Osteocyte (in vitro differentiated cells): ENCODE results near the gene ZNF576. TPM values are rescaled to one million over a fixed set of nuclear protein-coding genes. Genes with fewer than 3 reads are reported as not detected.

ENCODE experiments used
- DNase-seq: peaks from one replicate; pipeline ENCODE4 v3.0.0; 2021; ENCODE audit warnings: mixed read lengths; ENCODE audit not compliant: unreplicated experiment; ENCODE audit errors: extremely low spot score
- H3K27ac Mint-ChIP-seq: one replicate; pipeline ENCODE4 v1.8.0; 2021; ENCODE audit warnings: mild to moderate bottlenecking, mixed read lengths; ENCODE audit not compliant: unreplicated experiment
- H3K27me3 Mint-ChIP-seq: one replicate; pipeline ENCODE4 v1.8.0; 2021; ENCODE audit warnings: mixed read lengths; ENCODE audit not compliant: unreplicated experiment
- H3K36me3 Mint-ChIP-seq: one replicate; pipeline ENCODE4 v1.8.0; 2021; ENCODE audit warnings: mixed read lengths; ENCODE audit not compliant: unreplicated experiment
- H3K4me1 Mint-ChIP-seq: one replicate; pipeline ENCODE4 v1.8.0; 2021; ENCODE audit warnings: mixed read lengths; ENCODE audit not compliant: unreplicated experiment
- H3K4me3 Mint-ChIP-seq: one replicate; pipeline ENCODE4 v1.8.0; 2021; ENCODE audit warnings: mild to moderate bottlenecking, moderate library complexity, mixed read lengths; ENCODE audit not compliant: unreplicated experiment
- H3K9me3 Mint-ChIP-seq: one replicate; pipeline ENCODE4 v1.8.0; 2021; ENCODE audit warnings: mixed read lengths; ENCODE audit not compliant: unreplicated experiment
- total RNA-seq: library from RNA; stranded (reverse); gene quantifications from 2 replicates; pipeline ENCODE4 v1.2.1, GENCODE V29; 2021
- TF ChIP-seq, protein P1 (sequence below): fragments of 200-600 bp; sonication (generic); IDR thresholded peaks from 2 replicates; pipeline ENCODE4 v1.5.0; 2021; ENCODE audit warnings: antibody characterized with exemption, mild to moderate bottlenecking, moderate library complexity

Gene ZNF576
- total RNA-seq, 1 donor from 2014 or later: 13.2 TPM

DNA sequence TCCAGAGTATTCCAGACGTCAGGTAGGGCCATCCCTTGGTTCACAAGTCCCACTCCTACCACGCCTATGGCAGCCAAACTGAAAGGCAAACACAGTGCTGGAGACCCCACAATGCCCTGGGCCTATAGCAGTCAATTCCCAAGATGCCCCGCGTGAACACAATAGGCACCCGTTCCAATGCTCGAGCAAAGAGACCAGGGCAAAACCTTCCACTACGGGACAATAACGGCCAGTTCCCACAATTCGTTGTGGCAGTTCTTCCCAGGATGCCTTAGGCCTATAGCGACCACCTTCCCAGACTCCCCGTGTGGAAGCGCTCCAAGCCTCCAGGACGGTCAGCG is 22.5 kb downstream of the ZNF576 start:
- Mint-ChIP-seq H3K27me3 (no peaks in the 10 kb centered on the region), H3K4me1 (peaks cover 17% of the 10 kb centered on the region), H3K4me3 (peak overlapping the region; percentile 95), H3K9me3 (no peaks in the 10 kb centered on the region), H3K36me3 (peaks cover 5% of the 10 kb centered on the region), H3K27ac (peak overlapping the region; percentile 97)
- TF ChIP-seq, protein P1, sequence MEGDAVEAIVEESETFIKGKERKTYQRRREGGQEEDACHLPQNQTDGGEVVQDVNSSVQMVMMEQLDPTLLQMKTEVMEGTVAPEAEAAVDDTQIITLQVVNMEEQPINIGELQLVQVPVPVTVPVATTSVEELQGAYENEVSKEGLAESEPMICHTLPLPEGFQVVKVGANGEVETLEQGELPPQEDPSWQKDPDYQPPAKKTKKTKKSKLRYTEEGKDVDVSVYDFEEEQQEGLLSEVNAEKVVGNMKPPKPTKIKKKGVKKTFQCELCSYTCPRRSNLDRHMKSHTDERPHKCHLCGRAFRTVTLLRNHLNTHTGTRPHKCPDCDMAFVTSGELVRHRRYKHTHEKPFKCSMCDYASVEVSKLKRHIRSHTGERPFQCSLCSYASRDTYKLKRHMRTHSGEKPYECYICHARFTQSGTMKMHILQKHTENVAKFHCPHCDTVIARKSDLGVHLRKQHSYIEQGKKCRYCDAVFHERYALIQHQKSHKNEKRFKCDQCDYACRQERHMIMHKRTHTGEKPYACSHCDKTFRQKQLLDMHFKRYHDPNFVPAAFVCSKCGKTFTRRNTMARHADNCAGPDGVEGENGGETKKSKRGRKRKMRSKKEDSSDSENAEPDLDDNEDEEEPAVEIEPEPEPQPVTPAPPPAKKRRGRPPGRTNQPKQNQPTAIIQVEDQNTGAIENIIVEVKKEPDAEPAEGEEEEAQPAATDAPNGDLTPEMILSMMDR: no peak
- DNase-seq: no peak

DNA sequence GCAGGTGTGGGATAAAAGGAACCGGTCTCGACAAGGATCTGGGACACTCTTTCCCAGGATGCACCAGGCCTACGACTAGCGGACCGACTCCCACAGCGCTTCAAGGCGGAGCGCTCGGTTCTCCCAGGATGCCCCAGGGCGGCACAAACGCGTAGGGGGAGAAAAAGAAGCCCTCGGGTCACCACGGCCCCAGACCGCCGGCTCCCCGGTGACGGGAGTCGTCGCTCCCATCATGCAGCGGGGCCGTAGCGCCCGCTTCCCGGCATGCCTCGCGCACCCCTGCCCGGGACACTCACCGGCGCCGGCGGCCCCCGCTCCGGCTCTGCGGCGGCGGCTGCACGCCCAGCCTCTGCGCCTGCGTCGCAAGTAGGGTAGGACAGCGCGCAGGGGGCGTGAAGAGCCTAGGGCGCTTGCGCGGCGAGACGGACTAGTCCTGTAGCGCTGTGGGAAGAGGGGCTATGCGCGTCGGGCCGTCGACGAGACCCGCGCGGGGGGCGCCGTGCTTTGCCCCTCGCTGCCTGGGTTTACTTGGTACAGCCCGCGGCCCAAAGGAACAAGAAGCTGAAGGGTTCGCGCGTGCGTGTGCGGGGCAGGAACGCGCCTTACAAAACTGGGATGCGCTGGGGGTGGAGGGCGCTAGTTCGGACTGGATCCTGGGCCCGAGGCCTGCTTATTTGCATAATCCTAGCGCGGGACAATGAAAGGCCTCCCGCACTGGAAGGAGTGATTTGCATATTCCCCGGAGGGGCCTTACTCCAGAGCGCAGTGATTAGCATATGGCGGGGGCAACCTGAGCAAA is 23.1 kb downstream of the ZNF576 start, which contains the start of gene ZNF428:
ZNF428 (minus strand) TSS at position 368 of the 799 bp plus-strand sequence. CDS start 5,325 bp downstream, outside the sequence.
- H3K4me3 Mint-ChIP-seq: peak within 1 kb of the TSS; percentile 95
- peak within 1 kb of the TSS; percentile 97 for H3K27ac Mint-ChIP-seq
- peak; percentile 96 for DNase-seq
- peaks cover 17% of the 10 kb centered on the region for H3K4me1 Mint-ChIP-seq
- no peaks in the 10 kb centered on the region for H3K27me3 Mint-ChIP-seq
- TF ChIP-seq, protein P1: no peak
- H3K36me3 Mint-ChIP-seq: peaks cover under 1% of the 10 kb centered on the region
- H3K9me3 Mint-ChIP-seq: no peaks in the 10 kb centered on the region

DNA sequence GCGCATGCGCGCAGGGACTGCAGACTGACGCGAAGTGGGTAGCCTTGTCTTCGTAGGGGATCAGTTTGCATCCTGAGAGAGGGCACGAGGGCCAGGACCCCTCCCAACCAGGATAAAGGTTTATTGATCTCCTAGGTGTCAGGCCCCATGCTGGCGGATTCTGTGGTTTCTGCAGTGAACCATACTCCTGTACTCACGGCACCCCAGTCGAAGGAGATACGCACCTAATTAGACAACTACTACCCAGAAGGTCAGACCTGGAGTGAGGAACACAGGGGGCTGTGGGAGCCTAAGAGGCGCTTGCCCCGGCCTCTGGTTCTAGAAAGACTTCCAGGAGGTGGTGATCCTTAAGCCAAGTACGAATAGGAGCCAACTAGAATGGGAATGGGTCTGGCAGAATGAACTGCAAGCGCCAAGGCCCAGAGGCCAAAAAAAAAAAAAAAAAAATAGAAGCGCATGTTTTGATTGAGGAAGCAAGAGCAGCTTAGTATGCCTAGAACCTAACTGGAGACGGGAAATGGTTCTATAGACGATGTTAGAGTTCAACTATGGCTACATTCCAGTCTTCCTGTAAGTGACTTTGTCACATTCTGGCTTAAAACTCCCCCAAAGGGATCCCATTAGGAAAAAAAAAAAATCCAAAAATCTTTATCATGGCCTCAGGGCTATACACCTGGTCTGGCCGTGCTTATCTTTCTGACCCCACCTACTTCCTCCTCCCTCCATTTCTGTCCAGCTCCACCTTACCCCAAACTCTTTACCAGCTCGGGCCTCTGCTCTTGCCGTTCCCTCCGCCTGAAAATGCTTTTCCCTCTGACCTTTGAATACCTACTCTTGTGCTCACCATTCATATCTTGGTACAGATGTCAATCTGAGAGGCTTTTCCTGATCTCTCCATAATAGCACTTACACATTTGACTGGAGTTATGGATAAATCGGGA is 23.9 kb downstream of the ZNF576 start:
- H3K4me3 Mint-ChIP-seq: peak overlapping the region; percentile 95
- no peaks in the 10 kb centered on the region for H3K9me3 Mint-ChIP-seq
- H3K27me3 Mint-ChIP-seq: no peaks in the 10 kb centered on the region
- TF ChIP-seq, protein P1: no peak
- H3K4me1 Mint-ChIP-seq: peaks cover 17% of the 10 kb centered on the region
- no peak for DNase-seq
- H3K27ac Mint-ChIP-seq: peak overlapping the region; percentile 97
- H3K36me3 Mint-ChIP-seq: no peaks in the 10 kb centered on the region

DNA sequence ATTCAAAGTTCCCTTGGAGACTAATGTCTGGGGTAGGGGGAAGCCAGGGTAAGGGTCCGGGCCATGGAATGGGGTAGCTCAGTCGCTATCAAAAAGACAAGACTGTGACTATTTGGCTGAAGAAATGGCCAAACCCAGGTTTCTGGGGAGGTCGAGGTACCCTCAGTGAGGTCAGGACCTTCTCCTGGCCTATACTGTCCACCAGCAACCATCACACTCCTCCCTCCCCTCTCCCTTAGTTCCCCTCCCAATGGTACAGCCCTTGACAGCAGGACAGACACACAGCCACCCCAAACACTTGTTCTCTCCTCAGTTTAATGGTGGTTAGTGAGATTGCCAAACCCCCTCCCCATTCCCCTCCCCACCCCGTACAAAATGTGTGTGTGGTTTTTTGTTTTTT is 25.7 kb downstream of the ZNF576 start:
- peaks cover 14% of the 10 kb centered on the region for H3K4me1 Mint-ChIP-seq
- H3K27me3 Mint-ChIP-seq: no peaks in the 10 kb centered on the region
- no peaks in the 10 kb centered on the region for H3K36me3 Mint-ChIP-seq
- no peak overlapping the region for H3K27ac Mint-ChIP-seq
- no peak overlapping the region for H3K4me3 Mint-ChIP-seq
- TF ChIP-seq, protein P1: no peak
- H3K9me3 Mint-ChIP-seq: no peaks in the 10 kb centered on the region
- DNase-seq: no peak

DNA sequence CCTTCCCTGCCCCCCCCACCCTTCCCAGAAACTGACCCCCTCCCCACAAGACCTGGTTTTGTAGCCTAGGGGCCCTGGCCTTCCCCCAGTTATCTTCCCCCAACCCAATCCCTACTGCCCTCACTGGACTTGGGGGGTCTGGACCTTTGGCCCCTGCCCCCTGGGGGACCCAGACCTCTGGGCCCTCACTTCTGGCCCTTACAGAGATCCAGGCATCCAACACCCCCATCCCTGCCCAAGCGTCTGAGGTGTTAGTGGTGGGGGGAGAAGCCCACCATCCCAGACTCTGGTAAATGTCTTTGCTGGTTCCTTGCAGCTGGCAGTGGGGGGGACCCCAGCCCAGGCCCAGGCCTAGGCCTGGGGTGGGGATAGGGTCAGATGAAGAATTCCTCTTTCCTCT is 26.6 kb downstream of the ZNF576 start:
- Mint-ChIP-seq H3K36me3 (no peaks in the 10 kb centered on the region), H3K9me3 (no peaks in the 10 kb centered on the region), H3K4me3 (no peak overlapping the region), H3K27me3 (no peaks in the 10 kb centered on the region), H3K27ac (no peak overlapping the region), H3K4me1 (peaks cover 14% of the 10 kb centered on the region)
- TF ChIP-seq, protein P1: no peak
- DNase-seq: no peak
